Neural progenitor cell (in vitro differentiated cells): ENCODE measurements around the gene PRICKLE1. TPM values are rescaled to one million over a fixed set of nuclear protein-coding genes. Genes with fewer than 3 reads are reported as not detected.
A peak's percentile ranks its signal among the peaks of the same experiment; 100 is the strongest.

Experiments
- DNase-seq: peaks from one replicate; pipeline ENCODE4 v3.0.0-alpha.2; 2016; ENCODE audit warnings: low spot score
- H2AFZ ChIP-seq: fragments of 200-600 bp; sonication (generic); replicated peaks from 2 replicates; pipeline ENCODE4 v1.6.1; 2016; ENCODE audit warnings: antibody characterized with exemption
- H3F3A ChIP-seq: fragments of 200-600 bp; sonication (generic); 2 replicates; pipeline ENCODE4 v1.6.1; 2016; ENCODE audit warnings: antibody characterized with exemption, low read depth
- H3K27ac ChIP-seq: fragments of 200-600 bp; sonication (generic); 2 replicates; pipeline ENCODE4 v1.5.1; 2016; ENCODE audit warnings: mild to moderate bottlenecking
- H3K27me3 ChIP-seq: fragments of 200-600 bp; sonication (generic); 2 replicates; pipeline ENCODE4 v1.6.1; 2016; ENCODE audit warnings: mild to moderate bottlenecking, moderate library complexity
- H3K36me3 ChIP-seq: fragments of 200-600 bp; sonication (generic); 2 replicates; pipeline ENCODE4 v1.5.1; 2016
- H3K4me1 ChIP-seq: fragments of 200-600 bp; sonication (generic); 2 replicates; pipeline ENCODE4 v1.6.1; 2016; ENCODE audit warnings: mixed run types
- H3K4me2 ChIP-seq: fragments of 200-600 bp; sonication (generic); 2 replicates; pipeline ENCODE4 v1.6.1; 2016
- H3K4me3 ChIP-seq: fragments of 200-600 bp; sonication (generic); 2 replicates; pipeline ENCODE4 v1.5.1; 2016
- H3K79me2 ChIP-seq: fragments of 200-600 bp; sonication (generic); 2 replicates; pipeline ENCODE4 v1.6.1; 2016; ENCODE audit warnings: low read depth
- H3K9ac ChIP-seq: fragments of 200-600 bp; sonication (generic); 2 replicates; pipeline ENCODE4 v1.6.1; 2016
- H3K9me3 ChIP-seq: fragments of 200-600 bp; sonication (generic); 2 replicates; pipeline ENCODE4 v1.5.1; 2016; ENCODE audit warnings: low read depth
- H4K20me1 ChIP-seq: fragments of 200-600 bp; sonication (generic); 2 replicates; pipeline ENCODE4 v1.6.1; 2016; ENCODE audit warnings: low read depth
- H3K27ac Mint-ChIP-seq: 3 replicates; pipeline ENCODE4 v1.8.0; 2021; ENCODE audit warnings: mixed read lengths
- H3K27me3 Mint-ChIP-seq: 2 replicates; pipeline ENCODE4 v1.8.0; 2022; ENCODE audit warnings: low read depth, mild to moderate bottlenecking, inconsistent platforms, moderate library complexity, mixed read lengths; ENCODE audit not compliant: insufficient read depth
- H3K36me3 Mint-ChIP-seq: 3 replicates; pipeline ENCODE4 v1.8.0; 2021; ENCODE audit warnings: mixed read lengths
- H3K4me1 Mint-ChIP-seq: 3 replicates; pipeline ENCODE4 v1.8.0; 2021; ENCODE audit warnings: mixed read lengths
- H3K4me3 Mint-ChIP-seq: 3 replicates; pipeline ENCODE4 v1.8.0; 2021; ENCODE audit warnings: mild to moderate bottlenecking, moderate library complexity, mixed read lengths
- H3K9me3 Mint-ChIP-seq: 3 replicates; pipeline ENCODE4 v1.8.0; 2020; ENCODE audit warnings: mixed read lengths
- CTCF ChIP-seq: fragments of 200-600 bp; sonication (generic); IDR thresholded peaks from 2 replicates; pipeline ENCODE4 v1.5.1; 2017; ENCODE audit warnings: antibody characterized with exemption, mild to moderate bottlenecking
- EZH2 ChIP-seq: fragments of 200-600 bp; sonication (generic); IDR thresholded peaks from 2 replicates; pipeline ENCODE4 v1.6.1; 2017; ENCODE audit warnings: antibody characterized with exemption, mild to moderate bottlenecking, moderate library complexity
- EZH2phosphoT487 ChIP-seq: fragments of 200-600 bp; sonication (generic); IDR thresholded peaks from 2 replicates; pipeline ENCODE4 v1.6.1; 2017; ENCODE audit warnings: antibody characterized with exemption
- total RNA-seq: library from RNA; depleted of rRNA; stranded (reverse); fragments of >200 nt; gene quantifications from 2 replicates; pipeline ENCODE4 v1.2.3, GENCODE V29; 2015; ENCODE audit warnings: low replicate concordance

The PRICKLE1 gene
- total RNA-seq, 1 donor from 2014 or later: 4.0 TPM

GRCh38 chr12:42570076-42570475 lies 19.5 kb downstream of the PRICKLE1 start:
- H3K9me3 ChIP-seq: no peaks in the 10 kb centered on the region
- peaks cover 8% of the 10 kb centered on the region for H3K4me1 ChIP-seq

DNA sequence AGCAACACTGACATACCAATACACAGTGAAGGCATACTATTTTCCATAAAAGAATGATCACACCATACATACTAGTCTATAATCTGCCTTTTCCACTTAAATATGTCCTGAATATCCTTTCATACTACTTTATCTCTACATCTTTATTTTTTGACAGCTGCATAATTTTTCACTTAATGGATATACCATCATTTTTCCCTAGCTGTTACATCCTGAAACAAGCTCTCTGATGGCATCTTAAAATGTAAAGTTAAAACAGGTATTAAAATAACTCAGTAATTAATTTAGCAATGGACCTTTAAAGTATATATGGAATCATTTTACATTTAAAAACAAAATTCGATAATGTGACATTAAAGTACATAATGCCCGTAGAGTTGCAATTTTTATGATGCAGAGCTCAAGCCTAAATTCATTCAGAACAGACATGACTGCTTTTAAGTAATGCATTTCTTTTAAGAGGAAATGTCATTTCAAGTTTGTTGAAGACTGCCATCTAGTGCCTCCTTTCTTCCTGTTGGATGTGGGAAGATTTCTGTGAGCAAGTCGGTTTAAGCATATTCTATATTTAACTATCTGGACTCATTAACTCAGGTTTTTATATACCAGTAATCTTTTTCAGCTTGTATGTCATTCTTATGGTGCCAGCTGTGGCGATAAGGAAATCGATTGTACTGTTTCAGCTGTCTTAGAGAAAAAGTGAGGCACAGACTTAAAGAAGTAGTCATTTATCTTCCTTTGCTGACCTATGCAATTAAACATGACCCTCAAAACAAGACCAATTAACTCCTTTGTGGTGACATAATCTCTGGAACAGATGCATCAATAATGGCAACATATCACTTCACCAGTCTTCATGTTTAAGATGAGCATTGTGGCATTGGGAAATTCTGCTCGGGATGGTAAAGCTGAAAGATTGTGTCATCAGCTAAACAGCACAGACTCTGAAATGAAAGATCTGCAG lies 20.3 kb downstream of the PRICKLE1 start:
- DNase-seq: peak; percentile 55
- H3K9ac ChIP-seq: no peak overlapping the region
- H3K27me3 ChIP-seq: no peaks in the 10 kb centered on the region
- H3K4me3 Mint-ChIP-seq: no peak overlapping the region
- no peaks in the 10 kb centered on the region for H3K36me3 ChIP-seq
- H3K9me3 ChIP-seq: no peaks in the 10 kb centered on the region
- H3K4me1 Mint-ChIP-seq: no peaks in the 10 kb centered on the region
- H3K4me2 ChIP-seq: no peak overlapping the region
- no peaks in the 10 kb centered on the region for H3K9me3 Mint-ChIP-seq
- H3K27ac ChIP-seq: no peak overlapping the region
- H2AFZ ChIP-seq: no peak overlapping the region
- H3K79me2 ChIP-seq: no peaks in the 10 kb centered on the region
- H4K20me1 ChIP-seq: no peaks in the 10 kb centered on the region
- H3K4me3 ChIP-seq: no peak overlapping the region
- peaks cover 8% of the 10 kb centered on the region for H3K4me1 ChIP-seq
- peaks cover 6% of the 10 kb centered on the region for H3F3A ChIP-seq
- no peaks in the 10 kb centered on the region for H3K36me3 Mint-ChIP-seq
- no peak overlapping the region for H3K27ac Mint-ChIP-seq
- peaks cover 9% of the 10 kb centered on the region for H3K27me3 Mint-ChIP-seq
- no peak for TF ChIP-seq EZH2phosphoT487
- TF ChIP-seq CTCF: peak; percentile 68

More at GRCh38 chr12:42570076-42570475, 19.5 kb downstream of the PRICKLE1 start:
- Mint-ChIP-seq H3K27ac (no peak overlapping the region), H3K36me3 (no peaks in the 10 kb centered on the region), H3K9me3 (no peaks in the 10 kb centered on the region), H3K27me3 (peaks cover 7% of the 10 kb centered on the region), H3K4me1 (no peaks in the 10 kb centered on the region), H3K4me3 (no peak overlapping the region)
- no peaks in the 10 kb centered on the region for H3K36me3 ChIP-seq
- peaks cover 6% of the 10 kb centered on the region for H3F3A ChIP-seq
- no peak for DNase-seq
- H2AFZ ChIP-seq: no peak overlapping the region
- H3K27ac ChIP-seq: no peak overlapping the region
- no peak overlapping the region for H3K4me3 ChIP-seq
- H3K27me3 ChIP-seq: no peaks in the 10 kb centered on the region
- H3K79me2 ChIP-seq: no peaks in the 10 kb centered on the region
- no peak overlapping the region for H3K9ac ChIP-seq
- TF ChIP-seq EZH2phosphoT487: no peak
- TF ChIP-seq CTCF: no peak
- no peak for TF ChIP-seq EZH2
- H4K20me1 ChIP-seq: no peaks in the 10 kb centered on the region
- H3K4me2 ChIP-seq: no peak overlapping the region

- H3K36me3 Mint-ChIP-seq: no peaks in the 10 kb centered on the region
- Histone ChIP-seq H4K20me1 (no peaks in the 10 kb centered on the region), H3K4me3 (no peak overlapping the region), H3K36me3 (no peaks in the 10 kb centered on the region), H3K4me2 (no peak overlapping the region), H3K27ac (no peak overlapping the region), H3K27me3 (no peaks in the 10 kb centered on the region), H3K9ac (no peak overlapping the region), H3K4me1 (peaks cover 8% of the 10 kb centered on the region), H3F3A (peaks cover 6% of the 10 kb centered on the region), H2AFZ (peak overlapping the region; percentile 84), H3K79me2 (no peaks in the 10 kb centered on the region), H3K9me3 (no peaks in the 10 kb centered on the region)
- H3K9me3 Mint-ChIP-seq: no peaks in the 10 kb centered on the region
- peak; percentile 20 for DNase-seq
- H3K4me3 Mint-ChIP-seq: no peak overlapping the region
- H3K27me3 Mint-ChIP-seq: peaks cover 8% of the 10 kb centered on the region
- peak; percentile 18 for TF ChIP-seq CTCF
- TF ChIP-seq EZH2: no peak
- no peak for TF ChIP-seq EZH2phosphoT487
- H3K4me1 Mint-ChIP-seq: no peaks in the 10 kb centered on the region
- no peak overlapping the region for H3K27ac Mint-ChIP-seq
These were observed 23.9 kb downstream of the PRICKLE1 start for GRCh38 chr12:42565633-42566032.
